HG03460 (cell line): ENCODE data around the gene ADCK1.
"Not testable (repeated sequence)": the region's sequence is repeated elsewhere in the genome, so short reads cannot be mapped to it uniquely, and the experiment has no call there.

Experiments used
- ATAC-seq: cut with Tn5 transposase; IDR thresholded peaks from one replicate; pipeline ENCODE4 v1.9.1; 2021; ENCODE audit not compliant: unreplicated experiment

Gene ADCK1

GRCh38 chr14:77892890-77893484 lies 93.1 kb downstream of the ADCK1 start:
- no peak for ATAC-seq

- no peak for ATAC-seq
Measured at GRCh38 chr14:77897374-77897773, 97.5 kb downstream of the ADCK1 start.

- ATAC-seq, result no peak
Measured at GRCh38 chr14:77902811-77903210, 102.9 kb downstream of the ADCK1 start.

- no peak for ATAC-seq
Measured at GRCh38 chr14:77903221-77903620, 103.3 kb downstream of the ADCK1 start.

- no peak for ATAC-seq
Measured at GRCh38 chr14:77903937-77904617, 104.2 kb downstream of the ADCK1 start.

- no peak for ATAC-seq
Measured at GRCh38 chr14:77906446-77906845, 106.5 kb downstream of the ADCK1 start.

GRCh38 chr14:77908847-77909246 lies 108.9 kb downstream of the ADCK1 start:
- ATAC-seq, result no peak

- no peak for ATAC-seq
Measured at GRCh38 chr14:77909911-77910310, 110.0 kb downstream of the ADCK1 start.

- ATAC-seq, result no peak
Measured at GRCh38 chr14:77910506-77910905, 110.6 kb downstream of the ADCK1 start.

- no peak for ATAC-seq
Measured at GRCh38 chr14:77911356-77911755, 111.4 kb downstream of the ADCK1 start.

- no peak for ATAC-seq
Measured at GRCh38 chr14:77912754-77913556, 113.0 kb downstream of the ADCK1 start.

GRCh38 chr14:77914073-77914721 lies 114.3 kb downstream of the ADCK1 start:
- ATAC-seq, result no peak

GRCh38 chr14:77915390-77915789 lies 115.5 kb downstream of the ADCK1 start:
- ATAC-seq, result not testable (repeated sequence)

- ATAC-seq, result no peak
Measured at GRCh38 chr14:77917491-77918201, 117.7 kb downstream of the ADCK1 start.

- no peak for ATAC-seq
Measured at GRCh38 chr14:77918448-77918847, 118.5 kb downstream of the ADCK1 start.

- no peak for ATAC-seq
Measured at GRCh38 chr14:77920312-77920711, 120.4 kb downstream of the ADCK1 start.

GRCh38 chr14:77921818-77922217 lies 121.9 kb downstream of the ADCK1 start:
- no peak for ATAC-seq

- ATAC-seq, result no peak
Measured at GRCh38 chr14:77923131-77923936, 123.4 kb downstream of the ADCK1 start.

GRCh38 chr14:77924141-77924948 lies 124.4 kb downstream of the ADCK1 start:
- no peak for ATAC-seq
